NB4 (cell line): ENCODE data around the gene PDIA2.

Experiments
- POLR2A ChIP-seq: IDR thresholded peaks from 2 replicates; pipeline ENCODE4 v1.6.1; 2011; ENCODE audit warnings: mild to moderate bottlenecking; ENCODE audit not compliant: insufficient read length; ENCODE audit errors: extremely low read depth
- TF ChIP-seq, protein P1 (sequence below): IDR thresholded peaks from one replicate; pipeline ENCODE4 v1.5.1; 2012; ENCODE audit warnings: low read depth, low read length

DNA sequence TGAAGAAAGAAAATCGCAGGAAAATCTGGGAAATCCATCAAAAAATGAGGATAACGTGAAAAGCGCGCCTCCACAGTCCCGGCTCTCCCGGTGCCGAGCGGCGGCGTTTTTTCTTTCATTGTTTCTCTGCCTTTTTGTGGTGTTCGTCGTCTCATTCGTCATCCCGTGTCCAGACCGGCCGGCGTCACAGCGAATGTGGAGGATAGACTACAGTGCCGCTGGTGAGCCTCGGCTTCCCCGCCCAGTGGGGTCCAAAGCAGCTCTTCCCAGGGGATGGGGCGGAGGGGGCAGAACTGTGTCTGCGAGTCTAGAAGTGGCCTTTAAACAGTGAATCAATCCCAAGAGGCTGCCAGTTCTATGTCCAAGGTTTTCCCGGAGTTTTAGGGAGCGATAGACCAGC lies 28.5 kb upstream of the PDIA2 start:
- TF ChIP-seq, protein P1, sequence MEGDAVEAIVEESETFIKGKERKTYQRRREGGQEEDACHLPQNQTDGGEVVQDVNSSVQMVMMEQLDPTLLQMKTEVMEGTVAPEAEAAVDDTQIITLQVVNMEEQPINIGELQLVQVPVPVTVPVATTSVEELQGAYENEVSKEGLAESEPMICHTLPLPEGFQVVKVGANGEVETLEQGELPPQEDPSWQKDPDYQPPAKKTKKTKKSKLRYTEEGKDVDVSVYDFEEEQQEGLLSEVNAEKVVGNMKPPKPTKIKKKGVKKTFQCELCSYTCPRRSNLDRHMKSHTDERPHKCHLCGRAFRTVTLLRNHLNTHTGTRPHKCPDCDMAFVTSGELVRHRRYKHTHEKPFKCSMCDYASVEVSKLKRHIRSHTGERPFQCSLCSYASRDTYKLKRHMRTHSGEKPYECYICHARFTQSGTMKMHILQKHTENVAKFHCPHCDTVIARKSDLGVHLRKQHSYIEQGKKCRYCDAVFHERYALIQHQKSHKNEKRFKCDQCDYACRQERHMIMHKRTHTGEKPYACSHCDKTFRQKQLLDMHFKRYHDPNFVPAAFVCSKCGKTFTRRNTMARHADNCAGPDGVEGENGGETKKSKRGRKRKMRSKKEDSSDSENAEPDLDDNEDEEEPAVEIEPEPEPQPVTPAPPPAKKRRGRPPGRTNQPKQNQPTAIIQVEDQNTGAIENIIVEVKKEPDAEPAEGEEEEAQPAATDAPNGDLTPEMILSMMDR, result no peak
- TF ChIP-seq POLR2A, result no peak
